H1 (cell line): ENCODE results near the gene ABCF2. TPM values are rescaled to one million over a fixed set of nuclear protein-coding genes. Genes with fewer than 3 reads are reported as not detected.

Experiments used
- CTCF ChIA-PET: fragments of 300-600 bp; sonication (Branson Sonifier 250); formaldehyde crosslinking; loops from one replicate; lab custom pipeline; 2021; ENCODE audit not compliant: partially characterized antibody; lab: Charles Lee
- POLR2A ChIA-PET: fragments of 300-600 bp; sonication (Branson Sonifier 250); formaldehyde crosslinking; loops from one replicate; lab custom pipeline; 2021; ENCODE audit warnings: inconsistent platforms; ENCODE audit not compliant: partially characterized antibody; lab: Charles Lee
- DNase-seq, 2 experiments: peaks; one replicate each; pipeline versions ENCODE4 v3.0.0 to v3.0.0-alpha.2; 2010 to 2022; ENCODE audit warnings: low spot score in 2 of 2, low read depth in 1 of 2, mixed read lengths in 1 of 2
- FAIRE-seq: peaks from 2 replicates; lab custom pipeline; 2011; peaks lifted over from hg19 to GRCh38; lab: Jason Lieb, UNC
- H2AFZ ChIP-seq: 2 replicates; pipeline ENCODE4 v1.8.1; 2012; ENCODE audit warnings: low read length, inconsistent platforms
- H2AK5ac ChIP-seq: 2 replicates; pipeline ENCODE4 v1.6.1; 2013; ENCODE audit warnings: low read depth, low read length
- H2BK120ac ChIP-seq: replicated peaks from 2 replicates; pipeline ENCODE3; 2013; ENCODE audit warnings: low read depth, low read length, inconsistent platforms
- H2BK12ac ChIP-seq: 2 replicates; pipeline ENCODE4 v1.6.1; 2013; ENCODE audit warnings: low read depth, low read length
- H2BK15ac ChIP-seq: 2 replicates; pipeline ENCODE4 v1.6.1; 2013; ENCODE audit warnings: low read length
- H2BK20ac ChIP-seq: 2 replicates; pipeline ENCODE4 v1.6.1; 2013; ENCODE audit warnings: low read length
- H2BK5ac ChIP-seq: 2 replicates; pipeline ENCODE4 v1.6.1; 2013; ENCODE audit warnings: low read depth, low read length
- H3K14ac ChIP-seq: 2 replicates; pipeline ENCODE4 v1.6.1; 2013; ENCODE audit warnings: inconsistent platforms; ENCODE audit not compliant: insufficient read length
- H3K18ac ChIP-seq: 2 replicates; pipeline ENCODE4 v1.6.1; 2013; ENCODE audit warnings: low read length; ENCODE audit errors: extremely low read depth
- H3K23ac ChIP-seq: 2 replicates; pipeline ENCODE4 v1.6.1; 2013; ENCODE audit warnings: inconsistent platforms; ENCODE audit not compliant: insufficient read length
- H3K23me2 ChIP-seq: 2 replicates; pipeline ENCODE4 v1.6.1; 2013; ENCODE audit warnings: low read depth, low read length
- H3K27ac ChIP-seq: 2 replicates; pipeline ENCODE4 v1.6.1; 2011; ENCODE audit warnings: low read depth, low read length, inconsistent platforms
- H3K27me3 ChIP-seq, 4 experiments: replicated peaks in 1 of 4; 1 replicate in 1 of 4; 2 replicates in 3 of 4; pipeline versions ENCODE4 v1.6.1 to v1.8.1; 2011 to 2013; ENCODE audit warnings: low read length in 3 of 4, mild to moderate bottlenecking in 3 of 4, inconsistent platforms in 2 of 4, mixed read lengths in 2 of 4, moderate library complexity in 1 of 4; ENCODE audit not compliant: control insufficient read depth in 3 of 4, insufficient read depth in 3 of 4; ENCODE audit errors: extremely low read depth in 1 of 4
- H3K36me3 ChIP-seq, 4 experiments: 2 replicates each; pipeline versions ENCODE4 v1.6.1 to v1.8.1; 2011 to 2013; ENCODE audit warnings: mild to moderate bottlenecking in 4 of 4, low read length in 3 of 4, moderate library complexity in 2 of 4, control low read depth in 1 of 4, inconsistent platforms in 1 of 4; ENCODE audit not compliant: insufficient read depth in 4 of 4, control insufficient read depth in 2 of 4
- H3K4ac ChIP-seq: replicated peaks from 2 replicates; pipeline ENCODE3; 2013; ENCODE audit warnings: low read length, low read depth, mixed read lengths, inconsistent platforms; ENCODE audit not compliant: insufficient read length
- H3K4me1 ChIP-seq, 4 experiments: replicated peaks in 1 of 4; 1 replicate in 1 of 4; 2 replicates in 3 of 4; pipeline versions ENCODE4 v1.6.1 to v1.8.1; 2011 to 2013; ENCODE audit warnings: low read length in 3 of 4, inconsistent platforms in 2 of 4, mixed read lengths in 1 of 4; ENCODE audit not compliant: insufficient read depth in 4 of 4, control insufficient read depth in 3 of 4
- H3K4me2 ChIP-seq, 2 experiments: 2 replicates each; pipeline versions ENCODE4 v1.6.1 to v1.8.1; 2011 to 2013; ENCODE audit warnings: low read depth in 2 of 2, low read length in 2 of 2, control low read depth in 1 of 2, inconsistent platforms in 1 of 2, mild to moderate bottlenecking in 1 of 2; ENCODE audit not compliant: insufficient read depth in 1 of 2
- H3K4me3 ChIP-seq, 4 experiments: fragments of 200-600, 300-600 bp in 1 of 4; sonication (generic), shearing (Covaris generic), sonication (Bioruptor Twin) in 1 of 4; 2 replicates each; pipeline versions ENCODE4 v1.5.1 to v1.8.1; 2011 to 2016; ENCODE audit warnings: low read length in 4 of 4, low read depth in 3 of 4, control low read depth in 2 of 4, inconsistent platforms in 2 of 4, mild to moderate bottlenecking in 2 of 4, mixed read lengths in 1 of 4, moderate library complexity in 1 of 4; ENCODE audit not compliant: insufficient read depth in 2 of 4; ENCODE audit errors: extremely low read depth in 1 of 4
- H3K56ac ChIP-seq: replicated peaks from 2 replicates; pipeline ENCODE3; 2013; ENCODE audit warnings: low read depth, mild to moderate bottlenecking, mixed read lengths, low read length, inconsistent platforms; ENCODE audit not compliant: insufficient read length
- H3K79me1 ChIP-seq: 2 replicates; pipeline ENCODE4 v1.6.1; 2013; ENCODE audit warnings: low read depth, low read length, control low read depth
- H3K79me2 ChIP-seq, 2 experiments: 2 replicates each; pipeline versions ENCODE4 v1.6.1 to v1.8.1; 2012 to 2013; ENCODE audit warnings: low read length in 2 of 2, mild to moderate bottlenecking in 2 of 2, inconsistent platforms in 1 of 2; ENCODE audit not compliant: insufficient read depth in 2 of 2, control insufficient read depth in 1 of 2
- H3K9ac ChIP-seq, 4 experiments: replicated peaks in 1 of 4; 1 replicate in 1 of 4; 2 replicates in 3 of 4; pipeline versions ENCODE4 v1.6.1 to v1.8.1; 2011 to 2013; ENCODE audit warnings: low read depth in 3 of 4, low read length in 3 of 4, control low read depth in 2 of 4, mild to moderate bottlenecking in 2 of 4, moderate library complexity in 2 of 4, inconsistent platforms in 1 of 4; ENCODE audit errors: extremely low read depth in 1 of 4
- H3K9me3 ChIP-seq, 2 experiments: 2 replicates each; pipeline versions ENCODE4 v1.6.1 to v1.8.1; 2012 to 2013; ENCODE audit warnings: mild to moderate bottlenecking in 2 of 2, moderate library complexity in 2 of 2, control low read depth in 1 of 2, inconsistent platforms in 1 of 2, low read depth in 1 of 2, low read length in 1 of 2, mixed read lengths in 1 of 2; ENCODE audit not compliant: insufficient read depth in 2 of 2
- H4K20me1 ChIP-seq, 2 experiments: replicated peaks in 1 of 2; 2 replicates each; pipeline versions ENCODE3 to v1.8.1; 2011 to 2013; ENCODE audit warnings: inconsistent platforms in 2 of 2, low read length in 2 of 2, mild to moderate bottlenecking in 1 of 2; ENCODE audit not compliant: insufficient read depth in 2 of 2, control insufficient read depth in 1 of 2
- H4K5ac ChIP-seq: 2 replicates; pipeline ENCODE4 v1.6.1; 2013; ENCODE audit warnings: low read length, low read depth, mixed read lengths, inconsistent platforms; ENCODE audit not compliant: insufficient read length
- H4K8ac ChIP-seq: 2 replicates; pipeline ENCODE4 v1.8.0; 2013; ENCODE audit warnings: mild to moderate bottlenecking, moderate library complexity, low read length, inconsistent platforms; ENCODE audit not compliant: insufficient read depth; ENCODE audit errors: extremely low read depth
- H4K91ac ChIP-seq: replicated peaks from 2 replicates; pipeline ENCODE3; 2013; ENCODE audit warnings: low read length, mixed read lengths, inconsistent platforms; ENCODE audit not compliant: insufficient read length
- CBX8 ChIP-seq: fragments of 300-800, 300-1000 bp; sonication (generic); IDR thresholded peaks from 2 replicates; pipeline ENCODE4 v1.7.1; 2016; ENCODE audit warnings: low read depth, low read length, borderline replicate concordance
- CHD2 ChIP-seq: IDR thresholded peaks from 2 replicates; pipeline ENCODE4 v1.6.1; 2012; ENCODE audit warnings: low read length, improper control_type of control experiment
- KDM5A ChIP-seq: fragments of 200-600 bp; IDR thresholded peaks from 2 replicates; pipeline ENCODE4 v1.7.1; 2012; ENCODE audit warnings: mild to moderate bottlenecking, low read length, inconsistent platforms, mixed read lengths
- SUZ12 ChIP-seq: fragments of 200-600 bp; sonication (generic); IDR thresholded peaks from 2 replicates; pipeline ENCODE4 v1.6.1; 2012; ENCODE audit warnings: mild to moderate bottlenecking, inconsistent platforms, low read length, moderate library complexity, mixed read lengths
- WGBS, 2 experiments: shearing (Covaris generic) in 1 of 2; methylation state at CpG; one replicate each; pipeline versions ENCODE4 v1.1.6 to v1.1.7; 2013 to 2015; ENCODE audit warnings: low lambda C conversion rate in 2 of 2, mixed read lengths in 2 of 2, inconsistent platforms in 1 of 2, low coverage in 1 of 2, missing lambda C conversion rate in 1 of 2; ENCODE audit not compliant: insufficient replicate concordance in 2 of 2, insufficient coverage in 1 of 2, insufficient read length in 1 of 2; ENCODE audit errors: extremely low coverage in 1 of 2, missing lambda C conversion rate in 1 of 2; 5-methylcytosine and 5-hydroxymethylcytosine counted together
- polyA plus RNA-seq, 7 experiments: library from polyadenylated mRNA; depleted of rRNA in 3 of 7; stranded (reverse) in 5 of 7; unstranded in 2 of 7; fragments of >200 nt in 5 of 7; fragments of 200-250 nt in 2 of 7; gene quantifications; 1 replicate in 5 of 7; 2 replicates in 1 of 7; 4 replicates in 1 of 7; pipeline versions ENCODE4 v1.2.1 to v1.2.3, GENCODE V29; 2011 to 2013; ENCODE audit warnings: missing spikeins in 2 of 7, mixed read lengths in 2 of 7
- total RNA-seq: library from RNA; stranded (reverse); fragmentation: NEBNext Ultra II Directional; extraction: Animal tissue kit (Norgen Biotek cat#: 25700); gene quantifications from 2 replicates; pipeline ENCODE4 v1.2.1, GENCODE V29; 2021

The ABCF2 gene
- total and polyA plus RNA-seq, 2 of the 8 experiments (the other 6 are each of a cell fraction or from before 2014, with no cell fraction given): 28.0 to 55.0 TPM

- peak overlapping the region; percentile 75; the same call in 1 of the 2 replicates for H2AK5ac ChIP-seq
- peaks cover 0 to 10% (median 7%) of the 10 kb centered on the region in 4 experiments; a peak in 6 of 7 replicates for H3K4me1 ChIP-seq
- 84% methylated on average over 10 of the region's 10 CpGs; no CpG with 5 or more reads in 1 of the 2 experiments for WGBS, 2 experiments
- peaks cover 0 to 17% (median 13%) of the 10 kb centered on the region in 4 experiments; a peak in 6 of 7 replicates for H3K27me3 ChIP-seq
- no peak overlapping the region for H3K23ac ChIP-seq
- H4K20me1 ChIP-seq: peaks cover 0 to 5% of the 10 kb centered on the region in 2 experiments
- no peaks in the 10 kb centered on the region for H3K79me1 ChIP-seq
- no peak overlapping the region for H4K5ac ChIP-seq
- ChIA-PET POLR2A (interaction anchor here (0.9 kb wide), 1 partner anchor 35 kb away, joined by 3 read pairs; no protein-coding TSS in a partner anchor), CTCF (interaction anchor here (0.8 to 1.6 kb wide), 7 partner anchors 24 to 79 kb away, joined by 3 to 5 read pairs (median 4); no protein-coding TSS in a partner anchor)
- H3K4me3 ChIP-seq: no peak overlapping the region
- H3K9ac ChIP-seq: no peak overlapping the region
- no peak overlapping the region for H3K18ac ChIP-seq
- H3K4me2 ChIP-seq: no peak overlapping the region
- no peak overlapping the region for H3K27ac ChIP-seq
- H2BK20ac ChIP-seq: no peak overlapping the region
- FAIRE-seq: no peak
- H3K14ac ChIP-seq: no peak overlapping the region
- no peaks in the 10 kb centered on the region for H3K36me3 ChIP-seq
- H4K8ac ChIP-seq: no peak overlapping the region
- H3K56ac ChIP-seq: no peak overlapping the region
- H2BK12ac ChIP-seq: no peak overlapping the region; the same call in 1 of the 2 replicates
- DNase-seq: no peak
- H3K23me2 ChIP-seq: peaks cover 10% of the 10 kb centered on the region; the same call in 1 of the 2 replicates
- H3K79me2 ChIP-seq: no peaks in the 10 kb centered on the region
- H3K4ac ChIP-seq: no peak overlapping the region
- no peak overlapping the region for H2BK120ac ChIP-seq
- no peak overlapping the region for H2AFZ ChIP-seq
- TF ChIP-seq SUZ12: no peak
- no peak for TF ChIP-seq KDM5A
- no peak for TF ChIP-seq CBX8
- no peak for TF ChIP-seq CHD2
- no peak overlapping the region for H2BK15ac ChIP-seq
- no peak overlapping the region for H4K91ac ChIP-seq
- no peak overlapping the region for H2BK5ac ChIP-seq
- H3K9me3 ChIP-seq: no peaks in the 10 kb centered on the region
These were observed 45.4 kb upstream of the ABCF2 start for GRCh38 chr7:151272405-151272804.
